ENCODE data around the gene HGFAC.

GRCh38 chr4:3465698-3466671, 24.2 kb downstream of the HGFAC start:
- TF ChIP-seq POLR2AphosphoS5 (IDR thresholded peaks at IDR 0.05): no peak
- no peak for TF ChIP-seq CTCF (IDR thresholded peaks at IDR 0.05)
- no peak for TF ChIP-seq POLR2A (IDR thresholded peaks at IDR 0.05; ENCODE audit: low read depth)
